ENCODE measurements around the gene BMPR2.

- TF ChIP-seq CTCF (IDR thresholded peaks at IDR 0.05), result no peak
- TF ChIP-seq POLR2A (IDR thresholded peaks at IDR 0.05), result no peak
Observed at GRCh38 chr2:202429164-202429980, 53.2 kb downstream of the BMPR2 start.

All from lower leg skin (tissue), 3 donors.